ENCODE measurements around the gene HEPN1. TPM values are rescaled to one million over a fixed set of nuclear protein-coding genes. Genes with fewer than 3 reads are reported as not detected.

Gene HEPN1
- total and polyA plus RNA-seq, 2 of the 8 experiments (the other 6 are each of a cell fraction or from before 2014, with no cell fraction given) = not detected

DNA sequence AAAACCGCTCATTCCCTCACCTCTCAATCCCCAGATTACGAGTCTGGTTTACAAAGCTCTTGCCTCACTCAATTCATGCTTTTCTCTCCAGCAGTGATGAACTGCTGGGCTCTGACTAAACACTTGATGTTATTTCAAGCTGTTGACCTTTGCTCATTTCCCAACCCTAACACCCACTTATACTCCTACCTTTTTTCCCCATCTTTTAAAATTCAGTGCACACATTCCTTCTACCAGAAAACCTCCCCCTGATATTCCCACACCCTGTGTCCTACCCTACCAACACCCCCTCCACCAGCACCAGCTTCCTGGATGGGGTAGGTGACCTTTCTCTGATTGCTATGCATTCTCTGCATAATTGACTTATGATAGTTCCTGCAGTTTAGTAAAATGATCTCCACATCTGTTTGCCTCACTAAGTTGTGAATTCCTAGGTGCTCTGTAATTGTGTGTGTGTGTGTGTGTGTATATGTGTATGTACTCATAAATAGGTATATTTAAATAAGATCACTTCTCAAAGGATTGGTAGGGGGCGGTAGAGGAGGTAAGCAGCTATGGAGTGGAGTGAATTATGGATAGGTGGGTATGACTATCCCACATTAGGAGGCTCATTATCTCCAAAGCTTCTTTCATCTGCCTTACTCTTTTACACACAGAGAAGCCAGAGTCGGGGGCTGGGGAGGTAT, 16.0 kb downstream of the HEPN1 start:
- H3K14ac ChIP-seq (ENCODE audit: insufficient read length) = no peak overlapping the region
- no peak overlapping the region for H3K18ac ChIP-seq (ENCODE audit: extremely low read depth, low read length)
- H2BK5ac ChIP-seq (ENCODE audit: low read depth, low read length) = no peak overlapping the region
- H3K4me3 ChIP-seq (ENCODE audit: extremely low read depth in 1 of 4, insufficient read depth in 2 of 4, low read depth in 3 of 4, low read length in 4 of 4) = no peak overlapping the region
- no peak overlapping the region for H3K4ac ChIP-seq (replicated peaks; ENCODE audit: insufficient read length, low read depth, low read length)
- no peak overlapping the region for H4K8ac ChIP-seq (ENCODE audit: extremely low read depth, insufficient read depth, low read length)
- H4K91ac ChIP-seq (replicated peaks; ENCODE audit: insufficient read length, low read length) = no peak overlapping the region
- no peak overlapping the region for H2BK15ac ChIP-seq (ENCODE audit: low read length)
- no peak overlapping the region for H2BK12ac ChIP-seq (ENCODE audit: low read depth, low read length)
- DNase-seq (ENCODE audit: low read depth in 1 of 2, low spot score in 2 of 2) = no peak
- no peak overlapping the region for H2AK5ac ChIP-seq (ENCODE audit: low read depth, low read length)
- WGBS, 2 experiments (ENCODE audit: extremely low coverage in 1 of 2, insufficient coverage in 1 of 2, insufficient read length in 1 of 2, insufficient replicate concordance in 2 of 2, low coverage in 1 of 2, low lambda C conversion rate in 2 of 2, missing lambda C conversion rate in 1 of 2) = 88% methylated on average over 4 of the region's 4 CpGs; no CpG with 5 or more reads in 1 of the 2 experiments
- H2AFZ ChIP-seq (ENCODE audit: low read length) = no peak overlapping the region
- TF ChIP-seq, protein P1, sequence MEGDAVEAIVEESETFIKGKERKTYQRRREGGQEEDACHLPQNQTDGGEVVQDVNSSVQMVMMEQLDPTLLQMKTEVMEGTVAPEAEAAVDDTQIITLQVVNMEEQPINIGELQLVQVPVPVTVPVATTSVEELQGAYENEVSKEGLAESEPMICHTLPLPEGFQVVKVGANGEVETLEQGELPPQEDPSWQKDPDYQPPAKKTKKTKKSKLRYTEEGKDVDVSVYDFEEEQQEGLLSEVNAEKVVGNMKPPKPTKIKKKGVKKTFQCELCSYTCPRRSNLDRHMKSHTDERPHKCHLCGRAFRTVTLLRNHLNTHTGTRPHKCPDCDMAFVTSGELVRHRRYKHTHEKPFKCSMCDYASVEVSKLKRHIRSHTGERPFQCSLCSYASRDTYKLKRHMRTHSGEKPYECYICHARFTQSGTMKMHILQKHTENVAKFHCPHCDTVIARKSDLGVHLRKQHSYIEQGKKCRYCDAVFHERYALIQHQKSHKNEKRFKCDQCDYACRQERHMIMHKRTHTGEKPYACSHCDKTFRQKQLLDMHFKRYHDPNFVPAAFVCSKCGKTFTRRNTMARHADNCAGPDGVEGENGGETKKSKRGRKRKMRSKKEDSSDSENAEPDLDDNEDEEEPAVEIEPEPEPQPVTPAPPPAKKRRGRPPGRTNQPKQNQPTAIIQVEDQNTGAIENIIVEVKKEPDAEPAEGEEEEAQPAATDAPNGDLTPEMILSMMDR (IDR thresholded peaks at IDR 0.05; ENCODE audit: control extremely low read depth in 1 of 3, insufficient read depth in 1 of 3, low read depth in 1 of 3, low read length in 3 of 3) = peak in 2 of 3 experiments; percentile 1 to 14; a peak in 1 of 4 replicates
- TF ChIP-seq FOSL1 (IDR thresholded peaks at IDR 0.05; ENCODE audit: insufficient read depth, low read depth, low read length) = no peak
- TF ChIP-seq ZNF274 (IDR thresholded peaks at IDR 0.05; ENCODE audit: borderline replicate concordance, extremely low read depth, low read length) = no peak
- TF ChIP-seq RAD21 (IDR thresholded peaks at IDR 0.05 in 1 of 2, conservative IDR thresholded peaks at IDR 0.05 in 1 of 2; ENCODE audit: low read depth in 2 of 2, low read length in 2 of 2) = 0 out of 4 replicates have a peak, but pooled peaks of 1 of the 2 experiments have one; percentile 2
- no peak overlapping the region for H2BK120ac ChIP-seq (replicated peaks; ENCODE audit: low read depth, low read length)
- H3K27me3 ChIP-seq (replicated peaks in 1 of 4; ENCODE audit: control insufficient read depth in 3 of 4, extremely low read depth in 1 of 4, insufficient read depth in 3 of 4, low read length in 3 of 4) = peaks cover 0 to 2% (median 0%) of the 10 kb centered on the region in 4 experiments; a peak in 4 of 7 replicates
- no peaks in the 10 kb centered on the region for H3K79me2 ChIP-seq (ENCODE audit: control insufficient read depth in 1 of 2, insufficient read depth in 2 of 2, low read length in 2 of 2)
- no peak overlapping the region for H4K5ac ChIP-seq (ENCODE audit: insufficient read length, low read depth, low read length)
- no peaks in the 10 kb centered on the region for H3K36me3 ChIP-seq (ENCODE audit: control insufficient read depth in 2 of 4, insufficient read depth in 4 of 4, low read length in 3 of 4)
- H4K20me1 ChIP-seq (replicated peaks in 1 of 2; ENCODE audit: control insufficient read depth in 1 of 2, insufficient read depth in 2 of 2, low read length in 2 of 2) = no peaks in the 10 kb centered on the region
- H3K23me2 ChIP-seq (ENCODE audit: low read depth, low read length) = no peaks in the 10 kb centered on the region; the same call in 1 of the 2 replicates
- no peak overlapping the region for H3K56ac ChIP-seq (replicated peaks; ENCODE audit: insufficient read length, low read depth, low read length)
- no peaks in the 10 kb centered on the region for H3K9me3 ChIP-seq (ENCODE audit: insufficient read depth in 2 of 2, low read depth in 1 of 2, low read length in 1 of 2)
- peaks cover 0 to 3% (median 0%) of the 10 kb centered on the region in 4 experiments; a peak in 1 of 7 replicates for H3K4me1 ChIP-seq (replicated peaks in 1 of 4; ENCODE audit: control insufficient read depth in 3 of 4, insufficient read depth in 4 of 4, low read length in 3 of 4)
- ChIA-PET POLR2A (ENCODE audit: partially characterized antibody) (interaction anchor here (0.6 kb wide), 1 partner anchor 153 kb away, joined by 3 read pairs; no protein-coding TSS in a partner anchor), CTCF (ENCODE audit: partially characterized antibody) (interaction anchor here (0.6 to 5.8 kb wide), 20 partner anchors 10 to 494 kb away, joined by 3 to 38 read pairs (median 4); partner anchors contain the start of genes CCDC15, HEPN1 and SLC37A2)
- FAIRE-seq = no peak
- H3K79me1 ChIP-seq (ENCODE audit: low read depth, low read length) = no peaks in the 10 kb centered on the region
- H3K23ac ChIP-seq (ENCODE audit: insufficient read length) = no peak overlapping the region
- H2BK20ac ChIP-seq (ENCODE audit: low read length) = no peak overlapping the region
- H3K27ac ChIP-seq (ENCODE audit: low read depth, low read length) = no peak overlapping the region
- H3K9ac ChIP-seq (replicated peaks in 1 of 4; ENCODE audit: extremely low read depth in 1 of 4, low read depth in 3 of 4, low read length in 3 of 4) = no peak overlapping the region
- H3K4me2 ChIP-seq (ENCODE audit: insufficient read depth in 1 of 2, low read depth in 2 of 2, low read length in 2 of 2) = no peak overlapping the region
